ENCODE data around the gene LIMA1.
"Not testable (repeated sequence)": the region's sequence is repeated elsewhere in the genome, so short reads cannot be mapped to it uniquely, and the experiment has no call there.

LIMA1 gene

GRCh38 chr12:50283229-50283923 is at the start of gene LIMA1:
Gene LIMA1, minus strand, starts transcription at chr12:50283520. Its CDS starts 34,769 bp downstream, at chr12:50248751.
- FAIRE-seq = no peak

- FAIRE-seq = no peak
Observed at GRCh38 chr12:50331745-50332144, 48.4 kb upstream of the LIMA1 start.

- FAIRE-seq = not testable (repeated sequence)
Observed at GRCh38 chr12:50328664-50329063, 45.3 kb upstream of the LIMA1 start.

- FAIRE-seq = no peak
Observed at GRCh38 chr12:50326590-50327284, 43.4 kb upstream of the LIMA1 start.

GRCh38 chr12:50325890-50326391 is 42.6 kb upstream of the LIMA1 start:
- FAIRE-seq = no peak

- not testable (repeated sequence) for FAIRE-seq
Observed at GRCh38 chr12:50324770-50325169, 41.5 kb upstream of the LIMA1 start.

GRCh38 chr12:50324077-50324476 is 40.8 kb upstream of the LIMA1 start:
- FAIRE-seq = not testable (repeated sequence)

GRCh38 chr12:50322206-50322605 is 38.9 kb upstream of the LIMA1 start:
- no peak for FAIRE-seq

- no peak for FAIRE-seq
Observed at GRCh38 chr12:50317203-50317602, 33.9 kb upstream of the LIMA1 start.

- FAIRE-seq = no peak
Observed at GRCh38 chr12:50315803-50316202, 32.5 kb upstream of the LIMA1 start.

- peak; percentile 83 for FAIRE-seq
Observed at GRCh38 chr12:50314636-50315312, 31.5 kb upstream of the LIMA1 start.

GRCh38 chr12:50313971-50314370 is 30.7 kb upstream of the LIMA1 start:
- not testable (repeated sequence) for FAIRE-seq

- FAIRE-seq = no peak
Observed at GRCh38 chr12:50313256-50313931, 30.1 kb upstream of the LIMA1 start.

- not testable (repeated sequence) for FAIRE-seq
Observed at GRCh38 chr12:50311858-50312609, 28.7 kb upstream of the LIMA1 start.

- no peak for FAIRE-seq
Observed at GRCh38 chr12:50309950-50310349, 26.6 kb upstream of the LIMA1 start.

- no peak for FAIRE-seq
Observed at GRCh38 chr12:50302686-50303085, 19.4 kb upstream of the LIMA1 start.

GRCh38 chr12:50297996-50298395 is 14.7 kb upstream of the LIMA1 start:
- no peak for FAIRE-seq

- FAIRE-seq = no peak
Observed at GRCh38 chr12:50297027-50297426, 13.7 kb upstream of the LIMA1 start.

- FAIRE-seq = no peak
Observed at GRCh38 chr12:50296554-50296953, 13.2 kb upstream of the LIMA1 start.

- no peak for FAIRE-seq
Observed at GRCh38 chr12:50291377-50291776, 8.1 kb upstream of the LIMA1 start.

GRCh38 chr12:50290692-50291091 is 7.4 kb upstream of the LIMA1 start:
- FAIRE-seq = not testable (repeated sequence)

- no peak for FAIRE-seq
Observed at GRCh38 chr12:50287271-50287670, 4.0 kb upstream of the LIMA1 start.

All from G401.6 (cell line).